IMR-90 (cell line): ENCODE data around the gene KRT33A. TPM values are rescaled to one million over a fixed set of nuclear protein-coding genes. Genes with fewer than 3 reads are reported as not detected.

Experiments used
- ATAC-seq: fragments of 200-7000 bp; cut with Tn5 transposase; 2 replicates; pipeline ENCODE4 v1.9.1; 2020; ENCODE audit warnings: low read depth, mild to moderate bottlenecking, moderate library complexity
- BruUV-seq: library from RNA; stranded (reverse); fragments of 400-500 nt; replicated peaks from 2 replicates; lab custom pipeline; 2021; lab: Mats Ljungman, UMichigan
- CTCF ChIA-PET: fragments of 300-600 bp; formaldehyde crosslinking; extraction: SDS; loops from one replicate; lab custom pipeline; 2021; ENCODE audit warnings: antibody characterized with exemption; lab: Yijun Ruan, JAX
- POLR2A ChIA-PET: fragments of 300-600 bp; sonication (Branson Sonifier 250); formaldehyde crosslinking; loops from one replicate; lab custom pipeline; 2022; ENCODE audit warnings: antibody characterized with exemption; ENCODE audit not compliant: unreplicated experiment; lab: Charles Lee
- DNase-seq: peaks from one replicate; pipeline ENCODE4 v3.0.0; 2013
- H2AFZ ChIP-seq: replicated peaks from 2 replicates; pipeline ENCODE3; 2013; ENCODE audit warnings: low read length, mild to moderate bottlenecking; ENCODE audit not compliant: poor library complexity
- H2AK5ac ChIP-seq: 2 replicates; pipeline ENCODE4 v1.6.1; 2013; ENCODE audit warnings: low read depth, low read length, inconsistent platforms
- H2AK9ac ChIP-seq: replicated peaks from 2 replicates; pipeline ENCODE3; 2013; ENCODE audit warnings: mild to moderate bottlenecking, low read depth, low read length, moderate library complexity; ENCODE audit not compliant: poor library complexity
- H2BK120ac ChIP-seq: 2 replicates; pipeline ENCODE4 v1.6.1; 2013; ENCODE audit warnings: low read depth, low read length, inconsistent platforms
- H2BK15ac ChIP-seq: 3 replicates; pipeline ENCODE4 v1.6.1; 2013; ENCODE audit warnings: low read depth, low read length, inconsistent platforms
- H2BK20ac ChIP-seq: 2 replicates; pipeline ENCODE4 v1.6.1; 2013; ENCODE audit warnings: low read depth, mild to moderate bottlenecking, inconsistent platforms, low read length, moderate library complexity
- H2BK5ac ChIP-seq: 2 replicates; pipeline ENCODE4 v1.6.1; 2013; ENCODE audit warnings: mild to moderate bottlenecking, low read depth, low read length, inconsistent platforms; ENCODE audit not compliant: poor library complexity, severe bottlenecking
- H3K14ac ChIP-seq: replicated peaks from 2 replicates; pipeline ENCODE4 v1.6.1; 2013; ENCODE audit warnings: low read depth, low read length, inconsistent platforms
- H3K18ac ChIP-seq: 2 replicates; pipeline ENCODE4 v1.6.1; 2013; ENCODE audit warnings: low read depth, low read length, control low read depth
- H3K23ac ChIP-seq: 2 replicates; pipeline ENCODE4 v1.6.1; 2013; ENCODE audit warnings: low read depth, low read length, inconsistent platforms
- H3K27ac ChIP-seq: 2 replicates; pipeline ENCODE4 v1.5.1; 2013; ENCODE audit warnings: mild to moderate bottlenecking, control low read depth, low read length; ENCODE audit not compliant: insufficient read depth
- H3K27me3 ChIP-seq: 2 replicates; pipeline ENCODE4 v1.6.1; 2013; ENCODE audit warnings: low read length; ENCODE audit not compliant: control insufficient read depth, insufficient read depth
- H3K36me3 ChIP-seq: 2 replicates; pipeline ENCODE4 v1.6.1; 2013; ENCODE audit warnings: low read length, mixed read lengths; ENCODE audit not compliant: control insufficient read depth, insufficient read depth
- H3K4ac ChIP-seq: 2 replicates; pipeline ENCODE4 v1.6.1; 2013; ENCODE audit warnings: low read depth, low read length, inconsistent platforms
- H3K4me1 ChIP-seq: 2 replicates; pipeline ENCODE4 v1.6.1; 2013; ENCODE audit warnings: low read length, mixed read lengths; ENCODE audit not compliant: control insufficient read depth, insufficient read depth
- H3K4me2 ChIP-seq: 2 replicates; pipeline ENCODE4 v1.6.1; 2013; ENCODE audit warnings: low read depth, mild to moderate bottlenecking, control low read depth, low read length, moderate library complexity
- H3K4me3 ChIP-seq: 2 replicates; pipeline ENCODE4 v1.5.1; 2013; ENCODE audit warnings: low read depth, mild to moderate bottlenecking, control low read depth, low read length, moderate library complexity; ENCODE audit not compliant: insufficient read depth
- H3K56ac ChIP-seq: 2 replicates; pipeline ENCODE4 v1.6.1; 2013; ENCODE audit warnings: low read length, inconsistent platforms; ENCODE audit not compliant: insufficient read depth; ENCODE audit errors: extremely low read depth
- H3K79me1 ChIP-seq, 2 experiments: 2 replicates each; pipeline ENCODE4 v1.6.1; 2013; ENCODE audit warnings: low read length in 2 of 2, inconsistent platforms in 1 of 2, low read depth in 1 of 2
- H3K9ac ChIP-seq: 2 replicates; pipeline ENCODE4 v1.6.1; 2013; ENCODE audit warnings: low read depth, low read length, control low read depth
- H3K9me1 ChIP-seq: 2 replicates; pipeline ENCODE4 v1.6.1; 2013; ENCODE audit warnings: low read length, inconsistent platforms; ENCODE audit not compliant: insufficient read depth
- H3K9me3 ChIP-seq: 2 replicates; pipeline ENCODE4 v1.6.1; 2013; ENCODE audit warnings: low read length; ENCODE audit not compliant: control insufficient read depth, insufficient read depth
- H4K20me1 ChIP-seq: 2 replicates; pipeline ENCODE4 v1.6.1; 2013; ENCODE audit warnings: low read length, inconsistent platforms; ENCODE audit not compliant: insufficient read depth
- H4K5ac ChIP-seq: 2 replicates; pipeline ENCODE4 v1.6.1; 2013; ENCODE audit warnings: mild to moderate bottlenecking, low read depth, low read length, control low read depth
- H4K8ac ChIP-seq, 2 experiments: 2 replicates each; pipeline ENCODE4 v1.6.1; 2013; ENCODE audit warnings: low read depth in 2 of 2, low read length in 2 of 2, control low read depth in 1 of 2, inconsistent platforms in 1 of 2
- H4K91ac ChIP-seq: 2 replicates; pipeline ENCODE4 v1.6.1; 2013; ENCODE audit warnings: low read depth, low read length, inconsistent platforms; ENCODE audit not compliant: insufficient read depth
- BHLHE40 ChIP-seq: fragments of 150-350 bp; IDR thresholded peaks from 2 replicates; pipeline ENCODE4 v1.6.1; 2016; ENCODE audit warnings: mild to moderate bottlenecking, low read depth, low read length
- CHD1 ChIP-seq: IDR thresholded peaks from 2 replicates; pipeline ENCODE4 v1.6.1; 2012; ENCODE audit warnings: low read depth, low read length, improper control_type of control experiment
- ELK1 ChIP-seq: fragments of 150-350 bp; IDR thresholded peaks from 2 replicates; pipeline ENCODE4 v1.6.1; 2016; ENCODE audit warnings: low read depth, mild to moderate bottlenecking, low read length, moderate library complexity, borderline replicate concordance
- RCOR1 ChIP-seq: IDR thresholded peaks from 2 replicates; pipeline ENCODE4 v1.6.1; 2012; ENCODE audit warnings: mild to moderate bottlenecking, low read length, improper control_type of control experiment; ENCODE audit not compliant: insufficient replicate concordance
- RFX5 ChIP-seq: IDR thresholded peaks from 2 replicates; pipeline ENCODE4 v1.8.0; 2012; ENCODE audit warnings: low read depth, mild to moderate bottlenecking, low read length, moderate library complexity
- SMC3 ChIP-seq: fragments of 150-350 bp; IDR thresholded peaks from 2 replicates; pipeline ENCODE4 v1.6.1; 2016; ENCODE audit warnings: low read depth, mild to moderate bottlenecking, antibody characterized with exemption, low read length, moderate library complexity
- WGBS, 2 experiments: methylation state at CpG; one replicate each; pipeline versions ENCODE4 v1.1.5 to v1.1.7; 2013; ENCODE audit warnings: missing lambda C conversion rate in 2 of 2; ENCODE audit not compliant: insufficient read length in 1 of 2; ENCODE audit errors: extremely low coverage in 2 of 2; 5-methylcytosine and 5-hydroxymethylcytosine counted together
- dilution Hi-C: fragments of 300-500 bp; cut with HindIII; formaldehyde crosslinking; loops from one replicate; pipeline ENCODE4 v1.14.3; 2018; ENCODE audit warnings: low sequenced_read_pairs; ENCODE audit not compliant: unreplicated experiment
- in situ Hi-C: fragments of 300-500 bp; cut with MboI; formaldehyde crosslinking; loops from 3 replicates; pipeline ENCODE4 v1.14.3; 2019; ENCODE audit warnings: low sequenced_read_pairs, inconsistent platforms, mixed read lengths
- intact Hi-C: fragments of 100-400 bp; cut with micrococcal nuclease; formaldehyde crosslinking; loops from 2 replicates; pipeline ENCODE4 v1.10.0; 2022
- polyA plus RNA-seq, 3 experiments: library from polyadenylated mRNA; depleted of rRNA; stranded (reverse); fragments of >200 nt; gene quantifications; 2 replicates each; pipeline ENCODE4 v1.2.3, GENCODE V29; 2012; ENCODE audit warnings: low replicate concordance in 1 of 3
- total RNA-seq: library from RNA; depleted of rRNA; stranded (reverse); fragments of >200 nt; gene quantifications from 2 replicates; pipeline ENCODE4 v1.2.3, GENCODE V29; 2012

Gene KRT33A
- total and polyA plus RNA-seq, 2 of the 4 experiments (the other 2 are of a cell fraction): not detected

- Histone ChIP-seq H2AK5ac (no peak overlapping the region), H3K4me2 (no peak overlapping the region), H3K23ac (no peak overlapping the region), H2BK15ac (no peak overlapping the region), H4K5ac (no peak overlapping the region), H3K9me3 (peaks cover 4% of the 10 kb centered on the region; the same call in 1 of the 2 replicates), H2BK5ac (no peak overlapping the region), H4K8ac (no peak overlapping the region), H3K79me1 (no peaks in the 10 kb centered on the region), H2AFZ (no peak overlapping the region), H3K4me1 (peaks cover 2% of the 10 kb centered on the region), H2BK20ac (no peak overlapping the region), H3K36me3 (no peaks in the 10 kb centered on the region), H3K27ac (no peak overlapping the region), H4K20me1 (no peaks in the 10 kb centered on the region), H3K9ac (no peak overlapping the region), H2BK120ac (no peak overlapping the region), H3K4me3 (no peak overlapping the region), H2AK9ac (no peak overlapping the region), H3K27me3 (peaks cover 2% of the 10 kb centered on the region), H3K9me1 (no peaks in the 10 kb centered on the region; the same call in 1 of the 2 replicates), H3K14ac (no peak overlapping the region), H3K4ac (no peak overlapping the region), H4K91ac (no peak overlapping the region), H3K18ac (no peak overlapping the region), H3K56ac (no peak overlapping the region)
- BruUV-seq: no TSS peak
- ChIA-PET CTCF (no interaction called here), POLR2A (no interaction called here)
- in situ Hi-C loops (loop anchor here (10.0 kb wide), 1 partner anchor 57 kb away; no protein-coding TSS in a partner anchor), intact Hi-C loops (no loop called here), dilution Hi-C loops (no loop called here)
- no peak for ATAC-seq
- DNase-seq: no peak
- TF ChIP-seq BHLHE40 (no peak), SMC3 (no peak), RFX5 (no peak), CHD1 (no peak), ELK1 (no peak), RCOR1 (no peak)
- WGBS, 2 experiments: no CpG with 5 or more reads among the region's 2 CpGs
Observed at GRCh38 chr17:41318231-41318630, 32.4 kb downstream of the KRT33A start.
